Stimulated activated naive CD8-positive, alpha-beta T cell treated with anti-CD3 and anti-CD28 coated beads, Interleukin-15, Interleukin-2, amounts not matched to agents 100 ng/mL and 50 ng/mL, for 24 hours (primary cell): Measurements from ENCODE around the gene CCDC124.
"Not testable (repeated sequence)": the region's sequence is repeated elsewhere in the genome, so short reads cannot be mapped to it uniquely, and the experiment has no call there.

ENCODE experiments used
- H3K27ac Mint-ChIP-seq: one replicate; pipeline ENCODE4 v1.8.0; 2021; ENCODE audit warnings: mild to moderate bottlenecking, mixed read lengths
- H3K27me3 Mint-ChIP-seq: one replicate; pipeline ENCODE4 v1.8.0; 2021; ENCODE audit warnings: mixed read lengths
- H3K36me3 Mint-ChIP-seq: one replicate; pipeline ENCODE4 v1.8.0; 2021; ENCODE audit warnings: low read depth, mixed read lengths
- H3K4me1 Mint-ChIP-seq: one replicate; pipeline ENCODE4 v1.8.0; 2021; ENCODE audit warnings: low read depth, mixed read lengths
- H3K4me3 Mint-ChIP-seq: one replicate; pipeline ENCODE4 v1.8.0; 2021; ENCODE audit warnings: mild to moderate bottlenecking, mixed read lengths
- H3K9me3 Mint-ChIP-seq: one replicate; pipeline ENCODE4 v1.8.0; 2021; ENCODE audit warnings: mixed read lengths

CCDC124 gene

GRCh38 chr19:17981611-17982010 is 48.8 kb downstream of the CCDC124 start:
- Mint-ChIP-seq H3K4me3 (no peak overlapping the region), H3K9me3 (no peaks in the 10 kb centered on the region), H3K27me3 (peaks cover 12% of the 10 kb centered on the region), H3K27ac (no peak overlapping the region), H3K4me1 (peaks cover 4% of the 10 kb centered on the region), H3K36me3 (no peaks in the 10 kb centered on the region)

- no peak overlapping the region for H3K4me3 Mint-ChIP-seq
- H3K9me3 Mint-ChIP-seq, result no peaks in the 10 kb centered on the region
- H3K4me1 Mint-ChIP-seq, result peaks cover 4% of the 10 kb centered on the region
- H3K27me3 Mint-ChIP-seq, result peaks cover 12% of the 10 kb centered on the region
- H3K27ac Mint-ChIP-seq, result no peak overlapping the region
- H3K36me3 Mint-ChIP-seq, result no peaks in the 10 kb centered on the region
These were observed 49.6 kb downstream of the CCDC124 start for GRCh38 chr19:17982430-17982829.

- H3K27ac Mint-ChIP-seq, result no peak overlapping the region
These were observed 52.4 kb downstream of the CCDC124 start for GRCh38 chr19:17985037-17985818.

GRCh38 chr19:17986569-17986968 is 53.8 kb downstream of the CCDC124 start:
- not testable (repeated sequence) for H3K4me3 Mint-ChIP-seq, H3K27me3 Mint-ChIP-seq, H3K9me3 Mint-ChIP-seq, H3K27ac Mint-ChIP-seq, H3K36me3 Mint-ChIP-seq, H3K4me1 Mint-ChIP-seq

More at GRCh38 chr19:17985037-17985818, 52.4 kb downstream of the CCDC124 start:
- Mint-ChIP-seq H3K4me3 (no peak overlapping the region), H3K4me1 (no peaks in the 10 kb centered on the region), H3K36me3 (no peaks in the 10 kb centered on the region), H3K9me3 (no peaks in the 10 kb centered on the region), H3K27me3 (peaks cover 4% of the 10 kb centered on the region)

- H3K36me3 Mint-ChIP-seq, result no peaks in the 10 kb centered on the region
- no peak overlapping the region for H3K27ac Mint-ChIP-seq
- H3K9me3 Mint-ChIP-seq, result no peaks in the 10 kb centered on the region
- no peak overlapping the region for H3K4me3 Mint-ChIP-seq
- no peaks in the 10 kb centered on the region for H3K4me1 Mint-ChIP-seq
- no peaks in the 10 kb centered on the region for H3K27me3 Mint-ChIP-seq
These were observed 55.3 kb downstream of the CCDC124 start for GRCh38 chr19:17988161-17988560.

- H3K27me3 Mint-ChIP-seq, result no peaks in the 10 kb centered on the region
These were observed 56.7 kb downstream of the CCDC124 start for GRCh38 chr19:17989425-17990094.

GRCh38 chr19:17993076-17993813 is 60.4 kb downstream of the CCDC124 start:
- Mint-ChIP-seq H3K9me3 (no peaks in the 10 kb centered on the region), H3K4me1 (peaks cover 6% of the 10 kb centered on the region), H3K36me3 (no peaks in the 10 kb centered on the region), H3K27ac (no peak overlapping the region), H3K4me3 (no peak overlapping the region), H3K27me3 (no peaks in the 10 kb centered on the region)

More at GRCh38 chr19:17989425-17990094, 56.7 kb downstream of the CCDC124 start:
- Mint-ChIP-seq H3K4me1 (no peaks in the 10 kb centered on the region), H3K4me3 (no peak overlapping the region), H3K36me3 (no peaks in the 10 kb centered on the region), H3K9me3 (no peaks in the 10 kb centered on the region), H3K27ac (no peak overlapping the region)
